Stimulated activated CD8-positive, alpha-beta memory T cell treated with anti-CD3 and anti-CD28 coated beads, Interleukin-15, amount 100 ng/mL, for 24 hours (primary cell): ENCODE data around the gene OLFM2.
"Not testable (repeated sequence)": the region's sequence is repeated elsewhere in the genome, so short reads cannot be mapped to it uniquely, and the experiment has no call there.

Experiments used
- DNase-seq: peaks from one replicate; pipeline ENCODE4 v3.0.0-alpha.2; 2020; ENCODE audit warnings: low read depth

Gene OLFM2

GRCh38 chr19:9936326-9937000 lies at the start of gene OLFM2:
OLFM2 (minus strand) TSS chr19:9936515; CDS start chr19:9936366, 149 bp downstream.
- DNase-seq: no peak

- DNase-seq: no peak
Observed at GRCh38 chr19:9981406-9982260, 45.3 kb upstream of the OLFM2 start.

GRCh38 chr19:9972103-9972502 lies 35.8 kb upstream of the OLFM2 start:
- no peak for DNase-seq

- no peak for DNase-seq
Observed at GRCh38 chr19:9971166-9971897, 35.0 kb upstream of the OLFM2 start.

GRCh38 chr19:9970481-9970880 lies 34.2 kb upstream of the OLFM2 start:
- DNase-seq: no peak

GRCh38 chr19:9969688-9969975 lies 33.3 kb upstream of the OLFM2 start:
- no peak for DNase-seq

GRCh38 chr19:9968820-9969687 lies 32.7 kb upstream of the OLFM2 start:
- DNase-seq: no peak

- no peak for DNase-seq
Observed at GRCh38 chr19:9967326-9967725, 31.0 kb upstream of the OLFM2 start.

GRCh38 chr19:9966448-9966847 lies 30.1 kb upstream of the OLFM2 start:
- no peak for DNase-seq

GRCh38 chr19:9966024-9966423 lies 29.7 kb upstream of the OLFM2 start:
- DNase-seq: no peak

- no peak for DNase-seq
Observed at GRCh38 chr19:9962623-9963290, 26.4 kb upstream of the OLFM2 start.

- no peak for DNase-seq
Observed at GRCh38 chr19:9961103-9961502, 24.8 kb upstream of the OLFM2 start.

- no peak for DNase-seq
Observed at GRCh38 chr19:9958379-9958821, 22.1 kb upstream of the OLFM2 start.

- no peak for DNase-seq
Observed at GRCh38 chr19:9956956-9957355, 20.6 kb upstream of the OLFM2 start.

- no peak for DNase-seq
Observed at GRCh38 chr19:9953802-9954542, 17.7 kb upstream of the OLFM2 start.

GRCh38 chr19:9952276-9952675 lies 16.0 kb upstream of the OLFM2 start:
- no peak for DNase-seq

GRCh38 chr19:9947441-9947840 lies 11.1 kb upstream of the OLFM2 start:
- no peak for DNase-seq

- not testable (repeated sequence) for DNase-seq
Observed at GRCh38 chr19:9946528-9947125, 10.3 kb upstream of the OLFM2 start.

GRCh38 chr19:9945319-9945966 lies 9.1 kb upstream of the OLFM2 start:
- DNase-seq: no peak

GRCh38 chr19:9943744-9944143 lies 7.4 kb upstream of the OLFM2 start:
- no peak for DNase-seq
